Keratinocyte (primary cell): ENCODE results near the gene TXNL4A. TPM values are rescaled to one million over a fixed set of nuclear protein-coding genes. Genes with fewer than 3 reads are reported as not detected.

Experiments used
- DNase-seq: peaks from one replicate; pipeline ENCODE4 v3.0.0-alpha.2; 2011; ENCODE audit warnings: low read depth, missing footprints, low spot score
- FAIRE-seq: peaks from 2 replicates; lab custom pipeline; 2011; peaks lifted over from hg19 to GRCh38; lab: Jason Lieb, UNC
- H2AFZ ChIP-seq: 2 replicates; pipeline ENCODE4 v1.6.0; 2012; ENCODE audit warnings: low read length, control low read depth, inconsistent platforms; ENCODE audit not compliant: control insufficient read depth
- H3K27ac ChIP-seq: 2 replicates; pipeline ENCODE4 v1.5.1; 2011; ENCODE audit warnings: low read length; ENCODE audit not compliant: control insufficient read depth, insufficient read depth
- H3K27me3 ChIP-seq: 3 replicates; pipeline ENCODE4 v1.6.0; 2011; ENCODE audit warnings: low read length; ENCODE audit not compliant: control insufficient read depth, insufficient read depth; ENCODE audit errors: extremely low read depth
- H3K36me3 ChIP-seq, 2 experiments: 2 replicates in 1 of 2; 3 replicates in 1 of 2; pipeline ENCODE4 v1.5.1; 2011; ENCODE audit warnings: low read length in 2 of 2, mild to moderate bottlenecking in 1 of 2; ENCODE audit not compliant: control insufficient read depth in 2 of 2, insufficient read depth in 2 of 2; ENCODE audit errors: extremely low read depth in 1 of 2
- H3K4me1 ChIP-seq: 3 replicates; pipeline ENCODE4 v1.5.1; 2011; ENCODE audit warnings: low read length; ENCODE audit not compliant: control insufficient read depth, insufficient read depth; ENCODE audit errors: extremely low read depth
- H3K4me2 ChIP-seq: 3 replicates; pipeline ENCODE4 v1.6.0; 2011; ENCODE audit warnings: low read depth, low read length; ENCODE audit not compliant: control insufficient read depth, insufficient read depth; ENCODE audit errors: extremely low read depth
- H3K4me3 ChIP-seq, 3 experiments: fragments of 200-600 bp in 1 of 3; sonication (generic) in 1 of 3; 2 replicates in 2 of 3; 3 replicates in 1 of 3; pipeline ENCODE4 v1.5.1; 2011 to 2016; ENCODE audit warnings: low read length in 3 of 3, mild to moderate bottlenecking in 3 of 3, control low read depth in 2 of 3, inconsistent platforms in 1 of 3, low read depth in 1 of 3, mixed read lengths in 1 of 3, mixed run types in 1 of 3, moderate library complexity in 1 of 3; ENCODE audit not compliant: control insufficient read depth in 2 of 3, insufficient read depth in 2 of 3; ENCODE audit errors: extremely low read depth in 1 of 3
- H3K79me2 ChIP-seq: 2 replicates; pipeline ENCODE4 v1.6.0; 2012; ENCODE audit warnings: low read length; ENCODE audit not compliant: control insufficient read depth, insufficient read depth
- H3K9ac ChIP-seq: 3 replicates; pipeline ENCODE4 v1.6.0; 2011; ENCODE audit warnings: low read length; ENCODE audit not compliant: control insufficient read depth, insufficient read depth; ENCODE audit errors: extremely low read depth
- H3K9me1 ChIP-seq: 3 replicates; pipeline ENCODE4 v1.6.0; 2011; ENCODE audit warnings: low read length; ENCODE audit not compliant: control insufficient read depth, insufficient read depth; ENCODE audit errors: extremely low read depth
- H3K9me3 ChIP-seq: 2 replicates; pipeline ENCODE4 v1.5.1; 2012; ENCODE audit warnings: low read depth, low read length; ENCODE audit not compliant: control insufficient read depth
- H4K20me1 ChIP-seq: 3 replicates; pipeline ENCODE4 v1.6.0; 2011; ENCODE audit warnings: low read length; ENCODE audit not compliant: control insufficient read depth, insufficient read depth; ENCODE audit errors: extremely low read depth
- CTCF ChIP-seq, 3 experiments: IDR thresholded peaks in 1 of 3; conservative IDR thresholded peaks in 1 of 3; optimal IDR thresholded peaks in 1 of 3; 2 replicates in 2 of 3; 3 replicates in 1 of 3; pipeline versions ENCODE3 to v1.5.1; 2011; ENCODE audit warnings: low read length in 3 of 3, mild to moderate bottlenecking in 3 of 3, moderate library complexity in 2 of 3, control low read depth in 1 of 3, inconsistent platforms in 1 of 3; ENCODE audit not compliant: insufficient read depth in 2 of 3; ENCODE audit errors: extremely low read depth in 1 of 3
- EZH2 ChIP-seq: IDR thresholded peaks from one replicate; pipeline ENCODE4 v1.6.1; 2012; ENCODE audit warnings: inconsistent platforms, mild to moderate bottlenecking, low read length, moderate library complexity
- dilution Hi-C: fragments of 300-500 bp; cut with MboI; formaldehyde crosslinking; loops from one replicate; pipeline ENCODE4 v1.7.0; 2020; ENCODE audit warnings: low sequenced_read_pairs; ENCODE audit not compliant: extremely low pct_ligation_motif_present
- polyA plus RNA-seq, 5 experiments: library from polyadenylated mRNA; depleted of rRNA in 3 of 5; stranded (reverse) in 3 of 5; stranded (forward) in 1 of 5; unstranded in 1 of 5; fragments of >200 nt; gene quantifications; 1 replicate in 1 of 5; 2 replicates in 3 of 5; 3 replicates in 1 of 5; pipeline versions ENCODE4 v1.2.1 to v1.2.3, GENCODE V29; 2011 to 2012; ENCODE audit warnings: missing spikeins in 2 of 5, low read depth in 1 of 5, low replicate concordance in 1 of 5

The TXNL4A gene
- polyA plus RNA-seq, 1 donor (not counting 4 experiments of a cell fraction or from before 2014, with no cell fraction given) = 142 TPM

DNA sequence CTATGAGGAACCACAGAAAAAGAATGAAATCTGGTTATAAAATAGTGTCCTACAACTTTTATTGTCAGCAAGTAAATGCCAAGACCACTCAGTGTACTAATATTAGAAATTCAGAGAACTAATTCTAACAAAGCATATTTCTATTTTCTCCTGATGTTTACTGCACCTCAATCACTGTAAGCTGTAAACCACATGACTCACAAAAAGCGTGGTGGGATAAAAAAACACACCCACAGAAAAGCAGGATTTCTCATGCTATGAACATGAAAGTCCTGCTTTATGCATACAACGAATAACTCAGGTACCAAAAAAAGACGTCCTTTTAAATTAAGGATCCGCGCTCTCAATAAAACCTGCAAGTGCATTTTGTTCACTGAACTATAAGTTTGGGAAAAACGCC, 797 bp downstream of the TXNL4A start:
- DNase-seq = no peak

GRCh38 chr18:79986726-79987125, 1.6 kb downstream of the TXNL4A start:
- no peaks in the 10 kb centered on the region for H3K27me3 ChIP-seq
- H3K9me3 ChIP-seq = no peaks in the 10 kb centered on the region
- peak overlapping the region; percentile 77 for H3K27ac ChIP-seq
- peaks cover 13% of the 10 kb centered on the region for H3K4me1 ChIP-seq
- peak overlapping the region; percentile 85 for H3K9ac ChIP-seq
- peak overlapping the region; percentile 94 to 100 (median 99) for H3K4me3 ChIP-seq
- H3K36me3 ChIP-seq = peaks cover 2 to 6% of the 10 kb centered on the region in 2 experiments
- DNase-seq (no peak), FAIRE-seq (peak; percentile 39)
- H2AFZ ChIP-seq = no peak overlapping the region
- peak overlapping the region; percentile 98 for H3K4me2 ChIP-seq
- dilution Hi-C loops = no loop called here
- peaks cover 3% of the 10 kb centered on the region for H3K9me1 ChIP-seq
- peaks cover 65% of the 10 kb centered on the region for H3K79me2 ChIP-seq
- peaks cover 30% of the 10 kb centered on the region for H4K20me1 ChIP-seq
- TF ChIP-seq CTCF (optimal IDR thresholded peaks at IDR 0.05 in 1 of 3, IDR thresholded peaks at IDR 0.05 in 1 of 3, conservative IDR thresholded peaks at IDR 0.05 in 1 of 3; ENCODE audit: extremely low read depth in 1 of 3, insufficient read depth in 2 of 3, low read length in 3 of 3) = no peak

More for the DNA sequence above, 797 bp downstream of the TXNL4A start:
- H3K27ac ChIP-seq = peak overlapping the region; percentile 77
- dilution Hi-C loops = no loop called here
- H3K27me3 ChIP-seq = no peaks in the 10 kb centered on the region
- H3K4me2 ChIP-seq = peak overlapping the region; percentile 98
- H3K9ac ChIP-seq = peak overlapping the region; percentile 85
- peaks cover 13% of the 10 kb centered on the region for H3K4me1 ChIP-seq
- peak overlapping the region; percentile 94 to 100 (median 99) for H3K4me3 ChIP-seq
- H3K36me3 ChIP-seq = peaks cover 2 to 6% of the 10 kb centered on the region in 2 experiments
- H2AFZ ChIP-seq = no peak overlapping the region
- H3K79me2 ChIP-seq = peaks cover 57% of the 10 kb centered on the region
- peaks cover 3% of the 10 kb centered on the region for H3K9me1 ChIP-seq
- FAIRE-seq = no peak
- peaks cover 26% of the 10 kb centered on the region for H4K20me1 ChIP-seq
- TF ChIP-seq EZH2 = no peak
- no peak for TF ChIP-seq CTCF (optimal IDR thresholded peaks at IDR 0.05 in 1 of 3, IDR thresholded peaks at IDR 0.05 in 1 of 3, conservative IDR thresholded peaks at IDR 0.05 in 1 of 3; ENCODE audit: extremely low read depth in 1 of 3, insufficient read depth in 2 of 3, low read length in 3 of 3)
- H3K9me3 ChIP-seq = no peaks in the 10 kb centered on the region
